AG09319 (cell line): Measurements from ENCODE around the gene APOA1.

ENCODE experiments used
- DNase-seq: peaks from one replicate; pipeline ENCODE4 v3.0.0-alpha.2; 2010; ENCODE audit warnings: low read depth; ENCODE audit errors: extremely low read depth
- CTCF ChIP-seq: IDR thresholded peaks from 2 replicates; pipeline ENCODE4 v1.5.1; 2011; ENCODE audit warnings: low read depth, mild to moderate bottlenecking, inconsistent platforms, low read length, moderate library complexity

Gene APOA1

DNA sequence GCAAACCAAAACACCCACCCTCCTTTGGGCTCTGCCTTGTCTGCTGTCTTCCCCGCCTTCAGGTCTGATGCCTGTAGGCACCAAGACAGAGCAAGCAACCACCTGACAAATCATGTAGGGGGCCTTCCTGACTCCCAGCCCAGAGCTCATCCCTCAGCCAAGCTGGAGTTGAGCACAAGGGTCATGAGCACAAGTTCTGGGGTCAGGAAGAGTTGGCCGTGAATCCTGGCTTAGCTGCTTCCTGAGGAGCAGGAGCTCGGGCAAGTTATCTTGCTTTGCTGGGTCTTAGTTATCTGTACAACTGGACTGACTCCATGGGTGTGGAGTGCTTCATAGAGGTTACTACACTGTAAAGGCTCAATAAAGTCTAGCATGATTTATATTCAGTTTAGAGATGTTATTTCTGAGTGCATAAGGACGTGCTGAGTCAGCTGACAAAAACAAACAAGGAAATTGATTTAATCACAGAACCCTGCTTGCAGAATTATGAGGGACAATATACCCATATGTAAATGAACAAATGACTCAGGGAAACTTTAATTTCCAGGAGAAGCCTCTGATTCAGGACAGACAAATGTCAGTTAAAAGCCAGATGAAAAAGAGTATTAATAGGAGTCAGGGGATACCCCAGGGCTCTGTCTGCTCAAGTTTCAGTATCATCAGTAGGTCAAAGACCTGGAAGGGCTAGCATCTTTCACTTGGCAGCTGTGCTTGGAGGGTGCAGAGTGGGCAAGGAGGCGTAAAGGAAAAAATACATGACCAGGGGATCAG is 15.0 kb upstream of the APOA1 start:
- no peak for DNase-seq
- TF ChIP-seq CTCF = no peak

DNA sequence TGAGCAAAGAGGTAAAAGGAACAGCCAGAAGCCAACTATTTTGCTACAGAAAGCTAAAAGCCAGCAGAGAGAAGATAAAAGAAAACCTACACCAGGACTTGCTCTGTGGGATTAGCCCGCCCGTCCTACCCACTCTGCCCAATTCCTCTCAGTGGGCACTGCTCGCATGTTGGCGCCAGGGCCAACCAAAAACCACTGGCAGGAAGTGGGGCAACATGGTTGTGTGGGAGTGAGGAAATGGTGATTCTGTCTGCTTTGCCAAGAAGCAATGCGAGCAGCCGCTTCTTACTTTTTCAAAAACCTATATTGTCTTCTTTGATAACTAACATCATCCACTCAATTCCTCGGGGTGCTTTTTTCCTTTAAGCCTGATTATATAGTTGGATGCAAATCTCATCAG is 14.2 kb upstream of the APOA1 start:
- DNase-seq = no peak

DNA sequence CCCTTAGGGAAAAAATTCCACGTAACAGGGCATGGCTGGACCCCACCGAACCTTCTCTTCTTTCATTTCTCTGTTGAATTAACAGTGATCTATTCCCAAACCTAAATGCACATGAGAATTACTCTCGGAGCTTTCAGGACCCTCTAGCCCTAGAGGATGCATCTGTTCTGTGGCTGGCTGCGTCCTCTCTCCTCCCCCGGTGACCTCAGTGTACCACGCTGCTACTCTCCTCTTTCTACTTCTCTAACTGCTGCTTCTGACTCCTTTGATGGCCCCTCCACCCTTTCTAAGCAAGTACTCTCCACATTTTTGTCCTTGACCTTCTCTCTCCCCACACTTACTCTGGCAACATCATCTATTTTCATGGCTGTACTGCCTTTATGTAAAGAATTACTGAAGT is 12.1 kb upstream of the APOA1 start:
- no peak for TF ChIP-seq CTCF
- no peak for DNase-seq

More for the DNA sequence above, 14.2 kb upstream of the APOA1 start:
- TF ChIP-seq CTCF = no peak

DNA sequence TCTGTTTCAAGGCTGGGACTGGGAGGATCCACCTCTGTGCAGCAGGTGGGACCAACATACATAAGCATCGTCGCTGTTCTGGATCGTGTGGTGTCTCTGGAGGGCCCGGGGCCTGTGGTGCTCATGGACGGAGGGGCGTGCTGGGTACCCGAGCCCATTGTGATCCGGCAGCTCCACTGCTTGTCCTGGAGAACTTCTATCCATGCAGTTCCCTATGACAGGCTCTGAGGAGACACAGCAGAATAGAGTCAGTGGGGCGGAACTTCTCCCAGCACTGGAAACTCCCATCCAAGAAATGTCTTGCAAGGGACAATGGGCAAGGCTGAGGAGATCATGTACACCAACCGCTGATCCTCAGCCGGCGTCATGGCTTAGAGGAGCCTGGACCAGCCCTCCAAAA is 11.6 kb upstream of the APOA1 start:
- DNase-seq = no peak
- TF ChIP-seq CTCF = no peak

GRCh38 chr11:116847612-116848011 is 10.2 kb upstream of the APOA1 start:
- no peak for DNase-seq
- TF ChIP-seq CTCF = no peak

GRCh38 chr11:116844722-116845121 is 7.3 kb upstream of the APOA1 start:
- DNase-seq = no peak
- TF ChIP-seq CTCF = no peak

DNA sequence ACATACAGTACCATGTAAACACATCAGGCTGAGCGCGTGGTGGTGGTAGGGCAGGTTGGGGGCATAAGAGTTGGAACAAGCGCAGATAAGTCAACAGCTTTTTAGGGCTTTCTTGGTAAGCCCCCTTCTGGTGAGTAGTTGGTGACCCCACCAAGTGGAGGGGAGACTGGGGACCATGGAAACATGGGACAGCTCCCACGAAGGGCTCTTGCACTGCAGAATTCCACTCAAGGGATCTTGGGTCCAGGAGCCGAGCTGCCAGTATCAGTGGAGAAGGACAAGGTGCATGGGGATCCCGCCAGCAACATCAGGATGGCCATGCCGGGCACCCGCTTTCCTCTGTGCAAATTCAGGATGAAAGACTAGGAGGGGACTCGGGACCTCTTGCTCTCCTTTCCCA is 6.2 kb upstream of the APOA1 start:
- TF ChIP-seq CTCF = no peak
- DNase-seq = no peak
